Stimulated activated CD8-positive, alpha-beta memory T cell treated with anti-CD3 and anti-CD28 coated beads, Interleukin-7, amount 100 ng/mL, for 24 hours (primary cell): ENCODE measurements around the gene DOCK1.

Experiments used
- DNase-seq: peaks from one replicate; pipeline ENCODE4 v3.0.0-alpha.2; 2020; ENCODE audit warnings: low read depth

Gene DOCK1

DNA sequence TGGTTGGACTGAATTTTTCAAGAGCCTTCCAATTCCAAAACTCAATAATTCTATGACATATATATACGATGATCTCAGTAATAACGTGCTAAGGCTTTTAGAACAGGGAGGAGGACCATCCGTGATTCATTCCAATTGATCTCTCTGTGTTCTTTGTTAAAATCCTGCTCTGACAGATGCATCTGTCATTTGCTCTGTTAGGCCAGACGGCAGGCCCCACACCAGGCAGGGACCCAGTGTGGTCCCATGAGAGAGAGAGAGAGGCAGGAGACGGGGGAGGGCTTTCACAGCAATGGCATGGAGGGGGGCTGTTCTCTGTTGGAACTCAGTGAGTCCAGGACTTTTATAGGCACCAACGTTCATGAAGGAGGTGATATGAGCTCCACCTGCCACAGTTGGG is 451.1 kb downstream of the DOCK1 start:
- DNase-seq: no peak

DNA sequence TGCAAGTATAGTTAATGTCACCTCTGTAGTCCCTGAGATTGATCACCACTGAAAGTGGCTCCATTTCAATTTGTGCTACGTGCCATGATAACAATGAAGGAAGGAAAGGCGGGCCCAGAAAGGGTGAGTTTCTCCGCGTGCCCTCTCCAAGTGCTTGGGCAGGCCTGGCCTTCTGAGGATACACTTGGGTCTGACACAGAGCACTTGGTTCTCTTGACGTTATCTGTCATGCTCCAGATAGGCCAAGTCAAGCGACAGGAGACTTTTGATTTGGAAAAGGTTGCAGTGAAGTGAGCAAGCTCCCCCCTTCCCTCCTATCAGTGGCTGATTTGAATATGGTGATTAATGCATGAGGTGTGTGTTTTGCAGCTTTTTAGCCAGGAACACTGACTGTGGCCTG is 452.0 kb downstream of the DOCK1 start:
- no peak for DNase-seq

DNA sequence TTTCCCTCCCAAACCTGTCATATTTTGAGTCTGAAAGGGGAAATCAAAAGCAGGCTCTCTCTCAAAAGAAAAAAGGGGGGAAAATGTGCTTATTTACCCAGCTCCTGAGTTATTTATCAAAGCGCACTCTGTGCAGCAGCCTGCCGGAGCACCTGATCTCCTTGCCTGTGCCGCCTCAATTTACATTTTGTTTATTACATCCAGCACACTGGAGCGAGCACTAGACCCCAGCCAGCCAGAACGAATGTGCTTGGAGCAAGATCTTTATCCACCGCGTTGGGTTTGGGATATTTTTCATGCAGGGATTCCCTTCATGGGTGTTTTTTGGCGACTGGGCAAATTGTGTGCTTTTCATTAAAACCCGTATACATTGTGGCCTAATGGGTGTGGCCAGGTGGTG is 453.1 kb downstream of the DOCK1 start:
- no peak for DNase-seq

DNA sequence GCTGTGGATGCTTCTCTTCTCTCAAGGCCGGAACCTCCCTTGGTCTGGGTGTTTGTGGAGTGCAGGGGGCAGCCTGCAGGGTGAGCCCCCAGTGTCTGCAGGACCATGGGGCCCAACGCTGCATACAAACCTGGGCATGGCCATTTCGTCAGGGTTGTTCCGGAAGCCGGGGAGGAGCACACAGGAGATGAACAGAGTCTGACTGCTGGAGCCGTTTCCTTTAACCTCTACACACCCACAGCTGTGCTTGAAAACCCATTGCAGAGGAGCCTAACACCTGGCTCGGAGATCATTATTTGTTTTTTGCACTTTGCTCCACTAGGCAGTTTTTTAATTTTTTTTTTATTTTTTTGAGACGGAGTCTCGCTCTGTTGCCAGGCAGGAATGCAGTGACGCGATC is 458.8 kb downstream of the DOCK1 start:
- DNase-seq: no peak

DNA sequence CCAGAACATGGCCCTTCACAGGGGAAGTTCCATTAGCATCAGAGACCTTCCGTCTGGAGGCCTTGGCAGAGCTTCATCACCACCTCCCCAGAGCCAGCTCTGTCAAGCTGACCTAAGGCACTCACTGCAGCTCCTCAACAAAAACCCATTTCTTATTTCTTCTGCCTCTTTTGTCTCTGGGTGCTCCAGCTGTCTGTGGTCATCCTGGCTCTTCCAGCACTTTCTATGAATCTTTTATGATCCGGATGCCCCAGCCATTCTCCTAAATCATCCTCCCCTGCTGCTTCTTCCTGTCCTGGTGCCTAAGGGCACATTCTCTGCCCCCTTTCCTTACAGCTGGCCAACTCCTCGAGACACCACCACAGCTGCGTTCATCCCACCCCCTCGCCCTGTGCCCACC is 462.9 kb downstream of the DOCK1 start:
- no peak for DNase-seq

DNA sequence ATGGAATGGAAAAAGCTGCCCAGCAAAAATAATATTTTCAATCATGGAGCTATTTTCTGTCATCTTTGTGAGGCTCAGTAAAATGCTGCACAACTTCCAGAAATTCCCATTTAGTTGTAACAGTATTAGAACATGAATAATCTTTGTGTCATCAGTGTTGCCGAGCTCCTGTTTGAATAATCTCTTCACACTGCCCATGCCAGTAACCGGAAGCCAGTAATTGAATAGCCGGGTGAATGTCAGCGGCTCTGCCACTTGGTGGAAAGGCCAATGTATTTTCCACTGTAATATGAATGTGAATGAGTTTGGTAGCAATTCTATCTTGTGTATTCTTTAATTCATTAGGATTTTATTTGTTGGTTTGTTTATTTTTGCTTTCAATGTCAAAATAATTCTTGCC is 463.7 kb downstream of the DOCK1 start:
- no peak for DNase-seq

DNA sequence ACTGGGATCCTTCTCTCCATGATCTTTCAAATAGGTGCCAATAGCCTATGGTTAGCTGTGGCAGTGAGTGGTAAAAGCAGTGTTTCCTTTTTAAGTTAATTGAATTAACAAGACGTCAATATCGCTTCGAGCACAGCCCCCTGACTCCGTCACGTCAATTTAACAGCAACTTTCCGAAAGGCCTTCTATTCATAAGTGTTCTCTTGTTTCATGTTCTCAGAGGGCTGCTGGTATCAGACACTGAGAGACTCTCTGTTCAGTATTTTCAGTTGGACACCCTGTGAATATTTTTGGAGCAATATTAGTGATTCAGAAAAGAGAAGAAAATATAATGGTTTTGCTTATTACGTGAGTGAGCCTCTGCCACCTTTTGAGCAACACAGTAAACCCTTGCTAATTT is 465.4 kb downstream of the DOCK1 start:
- no peak for DNase-seq

DNA sequence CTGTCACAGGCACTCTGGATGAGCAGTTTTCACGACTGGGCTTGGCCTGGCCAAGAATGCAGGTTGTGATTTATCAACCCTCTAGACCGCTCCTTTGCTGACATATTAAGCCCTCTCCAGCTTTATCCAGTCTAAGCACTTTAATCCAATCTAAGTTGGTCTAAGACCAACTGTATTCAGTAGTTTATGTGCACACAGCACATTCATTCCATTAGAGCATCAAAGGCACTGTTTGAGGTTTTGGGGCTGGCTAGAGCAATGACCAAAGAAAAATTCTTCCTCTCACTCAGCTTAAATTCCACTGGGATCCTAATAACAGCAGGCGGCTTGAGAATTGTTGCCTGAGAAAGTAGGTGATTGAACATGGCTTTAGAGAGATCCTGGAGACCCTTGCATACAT is 467.1 kb downstream of the DOCK1 start:
- no peak for DNase-seq

DNA sequence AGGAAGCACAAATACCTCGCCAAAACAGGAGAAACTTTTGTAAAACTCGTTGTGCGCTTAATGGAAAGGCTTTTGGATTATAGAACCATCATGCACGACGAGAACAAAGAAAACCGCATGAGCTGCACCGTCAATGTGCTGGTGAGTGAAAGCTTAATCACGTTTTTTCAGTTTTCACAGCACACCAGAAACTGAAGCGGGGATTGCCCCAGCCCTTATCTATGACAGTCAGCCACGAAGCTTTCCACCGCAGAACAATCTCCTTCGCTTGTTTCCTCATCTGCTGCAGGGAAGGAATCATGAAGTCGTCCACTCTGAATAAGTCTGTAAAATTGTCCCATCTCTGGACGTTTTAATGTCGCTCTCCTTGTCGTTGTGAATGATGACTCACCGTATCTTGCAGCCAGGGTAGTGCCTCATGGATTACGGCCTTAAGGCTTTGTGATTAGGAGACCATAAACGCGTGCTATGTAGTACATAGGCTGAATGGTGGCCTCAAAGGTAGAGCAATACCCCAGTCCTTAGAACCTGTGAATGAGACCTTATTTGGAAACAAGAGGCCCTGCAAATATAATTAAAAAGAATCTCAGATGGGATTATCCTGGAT is 468.9 kb downstream of the DOCK1 start:
- DNase-seq: no peak

DNA sequence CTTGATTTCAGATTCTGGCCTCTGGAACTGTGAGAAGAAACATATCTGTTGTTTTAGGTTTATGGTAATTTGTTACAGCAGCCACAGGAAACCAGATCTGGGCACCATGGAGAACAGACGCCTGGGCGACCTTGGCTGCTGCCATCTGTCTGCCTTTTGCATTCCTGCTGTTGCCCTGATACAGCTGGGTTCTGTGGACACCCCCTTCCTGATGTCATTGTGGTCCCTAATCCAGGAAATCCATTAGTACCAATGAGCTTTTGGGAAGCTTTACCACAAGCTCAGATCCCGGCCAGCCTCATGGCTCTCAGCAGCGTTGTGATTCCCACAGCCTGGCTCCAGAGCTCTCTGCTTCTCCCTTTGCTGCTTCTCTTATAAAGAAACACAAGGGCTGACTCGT is 469.7 kb downstream of the DOCK1 start:
- no peak for DNase-seq

DNA sequence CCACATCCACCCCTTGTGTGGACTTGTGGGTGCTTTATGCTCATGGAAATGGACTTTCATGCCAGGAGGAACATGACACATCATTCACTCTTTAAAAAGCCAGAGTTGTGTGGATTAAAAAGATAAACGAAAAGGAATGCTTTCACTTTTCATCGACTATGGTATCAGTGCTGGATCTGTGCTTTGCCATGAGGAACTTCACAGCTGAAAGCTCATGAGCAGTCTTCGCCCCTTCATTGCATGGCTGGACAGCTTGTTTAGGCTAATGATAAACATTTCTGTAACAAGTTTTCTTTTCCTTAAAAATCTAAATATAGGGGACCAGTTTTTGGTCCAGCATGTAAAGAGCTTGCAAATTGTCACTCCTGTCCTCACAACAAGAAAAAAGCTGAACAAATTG is 470.2 kb downstream of the DOCK1 start:
- DNase-seq: no peak

DNA sequence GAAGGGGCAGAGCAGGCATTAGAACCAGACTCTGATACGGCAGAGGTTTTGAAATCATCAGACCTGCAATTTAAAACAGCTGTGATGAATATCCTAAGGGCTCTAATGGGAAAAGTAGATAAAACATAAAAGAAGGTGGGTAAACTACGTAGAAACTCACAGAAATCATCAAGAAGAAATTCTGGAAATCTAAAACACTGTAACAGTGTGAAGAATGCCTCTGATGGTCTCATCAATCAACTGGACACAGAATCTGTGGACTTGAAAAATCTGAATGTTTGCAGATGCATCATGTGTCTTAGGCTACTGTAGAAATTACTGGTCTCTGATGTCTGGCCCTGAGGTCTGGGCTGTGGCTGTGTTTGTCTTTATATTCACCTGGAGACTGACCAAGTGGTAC is 470.8 kb downstream of the DOCK1 start:
- DNase-seq: no peak

DNA sequence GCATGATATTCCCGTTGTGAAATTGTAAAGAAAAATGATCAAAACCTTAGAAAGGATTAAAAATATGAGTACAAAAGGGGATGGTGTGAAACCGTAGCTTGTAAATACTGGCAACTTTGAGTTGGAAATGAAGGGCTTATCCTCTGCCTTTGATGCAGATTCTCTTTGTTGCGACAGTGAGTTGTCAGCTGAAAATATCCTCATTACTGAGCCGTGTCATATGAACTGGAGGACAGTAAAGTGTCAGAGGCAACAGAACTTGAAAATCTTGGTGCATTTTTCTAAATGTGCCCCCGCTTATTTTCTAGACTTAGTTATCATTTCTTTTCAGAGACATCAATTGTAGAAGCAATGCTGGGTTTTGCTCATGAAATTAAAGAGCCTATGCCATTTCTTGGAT is 473.4 kb downstream of the DOCK1 start:
- no peak for DNase-seq

DNA sequence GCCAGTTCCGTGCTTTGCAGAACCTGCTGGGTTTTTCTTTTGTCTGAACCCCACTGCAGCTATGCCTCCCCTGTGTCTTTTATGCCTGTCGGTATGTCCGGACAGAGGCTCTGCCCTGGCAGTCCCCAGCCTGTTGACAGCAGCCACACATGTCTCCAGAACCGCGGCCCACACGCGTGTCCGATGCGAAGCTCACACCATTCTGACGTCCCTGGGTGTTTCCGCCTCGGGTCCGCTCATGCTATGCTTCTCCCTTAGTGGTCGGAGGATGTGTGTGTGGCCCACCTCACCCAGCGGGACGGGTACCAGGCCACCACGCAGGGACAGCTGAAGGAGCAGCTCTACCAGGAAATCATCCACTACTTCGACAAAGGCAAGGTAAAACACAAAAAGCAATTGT is 479.3 kb downstream of the DOCK1 start:
- no peak for DNase-seq

DNA sequence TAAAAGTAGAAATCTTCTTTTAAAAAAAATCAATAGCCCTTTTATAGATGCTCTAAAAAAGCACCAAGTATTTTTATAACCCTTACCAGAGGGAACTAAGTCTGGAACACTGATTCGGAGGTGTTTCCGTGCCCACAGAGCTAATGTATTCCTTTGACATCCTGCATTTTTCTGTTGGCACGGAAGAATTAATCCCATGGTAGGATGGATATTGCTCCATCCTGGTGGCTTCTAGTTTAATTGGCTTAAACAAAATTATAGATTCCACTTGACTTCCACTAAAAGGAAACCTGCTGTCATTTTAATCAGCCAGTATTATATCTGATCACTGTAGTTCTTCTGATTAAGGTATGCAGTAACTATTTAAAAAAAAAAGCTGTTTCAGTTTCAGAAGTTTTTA is 479.8 kb downstream of the DOCK1 start:
- DNase-seq: no peak

DNA sequence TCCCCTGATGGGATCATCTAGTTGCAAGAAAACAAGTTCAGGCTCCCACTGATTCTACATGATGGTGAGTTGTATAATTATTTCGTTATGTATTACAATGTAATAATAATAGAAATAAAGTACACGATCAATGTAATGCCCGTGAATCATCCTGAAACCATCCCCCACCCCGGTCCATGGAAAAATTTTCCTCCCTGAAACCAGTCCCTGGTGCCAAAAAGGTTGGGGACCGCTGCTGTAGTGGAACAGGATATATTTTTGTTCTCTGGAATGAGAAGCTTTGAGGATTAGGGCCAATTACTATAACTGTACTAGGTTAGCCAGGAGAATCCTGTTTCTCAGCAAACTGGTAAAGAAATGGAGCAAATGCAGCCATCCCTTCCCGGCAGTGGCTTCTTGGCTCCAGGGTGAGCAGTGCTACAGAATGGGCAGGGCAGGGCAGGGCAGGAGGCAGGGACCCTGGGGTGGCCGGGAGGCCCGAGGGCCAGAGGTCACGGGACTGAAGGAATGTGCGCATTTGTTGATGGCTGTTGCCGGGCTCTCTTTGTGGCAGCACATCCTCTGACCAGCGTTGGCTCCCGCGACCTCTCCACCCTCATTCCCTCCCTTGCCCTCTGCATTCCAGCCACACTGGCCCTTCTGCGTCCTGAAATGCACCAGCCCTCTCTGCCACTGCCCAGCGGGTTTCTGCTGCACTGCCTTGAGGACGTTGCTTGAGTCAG is 481.5 kb downstream of the DOCK1 start:
- no peak for DNase-seq

DNA sequence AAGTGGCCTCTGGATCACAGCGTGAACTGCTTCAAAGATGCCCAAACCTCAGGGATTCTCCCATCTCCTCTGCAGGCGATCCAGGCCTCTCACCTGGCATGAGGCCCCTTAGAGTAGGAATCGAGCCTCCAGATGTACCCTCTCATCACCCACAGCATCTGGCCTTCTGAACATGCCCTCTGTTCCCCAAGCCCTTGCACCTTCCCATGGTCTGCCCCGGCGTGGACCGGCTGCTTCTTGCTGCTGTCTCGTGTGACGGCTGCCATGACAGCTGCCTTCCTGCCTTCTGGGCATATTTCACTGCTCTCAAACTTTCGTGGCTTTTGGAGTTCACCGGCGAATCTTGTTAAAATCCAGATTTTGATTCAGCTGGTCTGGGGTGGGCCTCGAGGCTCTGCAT is 486.6 kb downstream of the DOCK1 start:
- DNase-seq: no peak

DNA sequence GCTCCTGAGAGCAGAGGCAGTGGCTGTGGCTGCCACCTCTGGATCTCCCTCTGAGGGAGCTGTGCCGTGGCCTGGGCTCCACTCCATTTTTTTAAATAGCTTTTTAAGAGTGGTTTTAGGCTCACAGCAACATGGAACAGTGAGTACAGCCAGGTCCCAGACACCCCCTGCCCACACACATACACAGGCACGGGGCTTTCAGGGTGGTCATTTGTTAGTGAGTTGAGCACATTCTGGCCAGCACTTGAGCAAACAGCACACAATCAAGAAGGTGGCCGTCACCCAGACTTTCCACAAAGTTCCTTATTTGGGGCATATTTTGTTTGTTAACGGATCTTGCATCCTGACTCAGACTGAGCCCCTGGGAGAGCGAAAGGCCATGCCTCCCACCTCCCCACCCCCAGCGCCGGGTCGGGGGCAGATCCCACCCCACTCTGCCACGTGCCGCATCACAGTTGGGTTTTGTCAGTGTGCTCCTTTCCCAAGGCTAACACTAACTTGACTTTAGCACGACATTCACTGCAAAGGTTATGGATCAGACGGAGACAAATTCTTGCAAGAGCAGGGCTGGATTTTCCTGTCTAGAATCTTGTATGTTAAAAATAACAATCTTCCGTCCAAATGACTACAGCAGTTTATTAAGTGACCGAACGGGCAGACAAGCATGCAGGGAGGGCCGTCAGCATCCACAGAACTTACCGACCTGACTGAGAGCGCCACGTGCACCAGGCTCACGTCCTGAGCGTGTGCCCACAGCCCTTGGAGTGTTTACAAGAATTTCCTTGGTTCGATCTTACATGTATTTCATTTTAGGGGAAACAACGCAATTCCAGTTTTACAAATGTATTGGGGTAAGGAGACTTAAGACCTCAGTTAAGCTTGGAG is 487.4 kb downstream of the DOCK1 start:
- no peak for DNase-seq

DNA sequence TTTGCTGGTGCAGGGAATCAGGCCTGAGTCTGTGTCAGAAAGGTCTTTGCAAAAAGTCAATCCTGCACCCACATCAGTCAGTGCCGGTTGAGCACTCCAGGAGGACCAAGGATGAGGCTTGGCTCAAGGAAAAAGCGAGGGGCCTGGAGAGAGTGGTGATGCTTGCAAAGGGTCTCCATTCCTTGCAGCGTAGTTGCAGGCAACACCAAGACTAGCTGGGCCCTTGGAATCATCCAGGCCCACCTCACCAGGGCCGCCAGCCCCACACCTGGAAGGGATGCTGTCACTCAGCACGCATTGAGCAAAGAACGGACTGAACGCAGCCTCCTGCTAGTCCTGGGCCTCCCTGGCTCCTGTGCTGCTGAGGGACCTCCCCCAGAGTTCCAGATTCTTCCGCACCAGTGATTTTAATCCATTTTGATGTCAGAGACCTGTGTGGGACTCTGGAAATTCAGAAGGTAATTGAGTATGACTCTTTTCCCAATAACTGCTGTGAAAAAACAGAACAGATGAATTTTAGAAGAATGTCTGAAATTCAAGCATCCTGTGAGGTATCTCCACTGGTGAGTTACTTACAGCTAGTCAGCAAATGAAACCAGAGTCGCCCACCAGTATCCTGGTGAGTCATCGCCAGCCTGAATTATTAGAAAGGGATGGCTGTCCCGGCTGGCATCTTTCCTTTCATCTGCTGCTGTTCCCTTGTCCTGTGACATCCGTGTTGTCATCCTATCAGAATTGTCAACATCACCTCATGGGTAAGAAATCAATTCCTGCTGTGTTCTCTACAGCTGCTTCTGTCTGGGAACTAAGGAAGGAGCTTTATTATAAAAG is 493.1 kb downstream of the DOCK1 start:
- no peak for DNase-seq

DNA sequence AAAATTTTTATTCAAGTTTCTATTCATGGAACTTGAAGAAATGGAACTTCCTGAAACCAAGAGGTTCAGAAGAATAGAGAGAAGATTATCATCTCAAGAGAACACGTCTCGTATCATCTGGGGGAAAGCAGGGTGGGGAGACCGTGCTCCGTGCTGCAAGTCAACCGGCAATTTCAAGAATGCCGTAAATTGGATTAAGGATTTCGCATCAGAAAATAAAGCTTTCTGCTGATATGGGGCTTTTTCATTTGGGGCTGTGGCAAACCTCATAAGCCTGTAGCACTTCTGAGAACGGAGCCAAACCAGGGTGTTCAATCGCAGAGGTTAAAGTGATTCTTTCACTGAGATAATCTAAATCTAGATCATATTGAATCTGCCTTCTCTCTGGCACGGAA is 493.7 kb downstream of the DOCK1 start:
- no peak for DNase-seq

DNA sequence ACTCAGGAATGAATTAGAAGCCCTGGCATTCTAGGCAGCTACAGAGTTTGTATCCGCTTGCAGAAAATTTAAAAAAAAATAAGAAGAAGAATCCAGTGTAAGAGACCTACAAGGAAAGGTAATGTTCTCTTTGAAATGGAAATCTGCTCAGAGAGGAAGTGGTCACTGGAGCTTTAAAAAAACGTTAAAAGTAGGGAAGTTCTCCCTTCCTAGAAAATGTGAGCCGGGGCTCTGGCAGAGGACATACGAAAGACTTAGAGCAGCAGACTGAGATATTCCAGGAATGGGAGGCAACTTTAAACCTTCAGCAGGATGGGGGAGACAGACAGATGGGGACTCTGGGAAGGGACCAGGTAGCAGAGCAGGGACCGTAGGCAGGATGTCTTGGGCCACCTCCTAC is 494.4 kb downstream of the DOCK1 start:
- DNase-seq: no peak

DNA sequence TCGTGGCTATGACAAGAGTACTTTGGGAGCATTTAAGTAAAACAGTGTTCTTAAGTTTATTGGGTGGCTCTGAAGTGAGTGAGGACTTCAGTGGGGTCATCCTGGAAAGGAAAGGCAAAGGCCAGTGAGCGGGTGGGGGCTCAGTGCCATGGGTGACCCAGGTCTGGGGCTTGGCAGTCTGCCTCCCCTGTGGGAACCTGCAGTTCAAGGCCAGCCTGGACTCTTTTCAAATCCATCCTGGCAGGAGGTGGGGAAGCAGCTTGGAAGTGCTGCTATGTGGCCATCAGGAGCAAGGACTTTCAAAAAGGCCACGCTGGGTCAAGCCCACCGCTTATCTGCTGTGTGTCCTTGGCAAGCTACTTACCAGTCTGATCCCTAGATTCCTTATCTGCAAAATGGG is 495.0 kb downstream of the DOCK1 start:
- DNase-seq: no peak
